ENCODE results near the gene TBC1D24.
"Not testable (repeated sequence)": the region's sequence is repeated elsewhere in the genome, so short reads cannot be mapped to it uniquely, and the experiment has no call there.

The TBC1D24 gene

GRCh38 chr16:2474877-2475412, at the start of gene TBC1D24:
Gene TBC1D24, plus strand, starts transcription at chr16:2475127. Its CDS starts 21,022 bp downstream, at chr16:2496149.
- peak; percentile 90 for DNase-seq

GRCh38 chr16:2425825-2426430, 49.0 kb upstream of the TBC1D24 start:
- no peak for DNase-seq

- DNase-seq = no peak
These were observed 48.0 kb upstream of the TBC1D24 start for GRCh38 chr16:2426941-2427361.

- no peak for DNase-seq
These were observed 47.4 kb upstream of the TBC1D24 start for GRCh38 chr16:2427526-2427925.

GRCh38 chr16:2428051-2428783, 46.7 kb upstream of the TBC1D24 start:
- DNase-seq = peak; percentile 50

GRCh38 chr16:2428784-2429033, 46.2 kb upstream of the TBC1D24 start:
- DNase-seq = no peak

- peak; percentile 96 for DNase-seq
These were observed 45.7 kb upstream of the TBC1D24 start, which contains the start of gene CCNF for GRCh38 chr16:2429034-2429770. Gene CCNF, plus strand, starts transcription at chr16:2429447. Its CDS starts 35 bp downstream, at chr16:2429482.

GRCh38 chr16:2429771-2430663, 44.9 kb upstream of the TBC1D24 start:
- peak; percentile 76 for DNase-seq

- no peak for DNase-seq
These were observed 42.6 kb upstream of the TBC1D24 start for GRCh38 chr16:2432286-2432685.

GRCh38 chr16:2432801-2433505, 42.0 kb upstream of the TBC1D24 start:
- DNase-seq = no peak

GRCh38 chr16:2435236-2435635, 39.7 kb upstream of the TBC1D24 start:
- DNase-seq = not testable (repeated sequence)

- no peak for DNase-seq
These were observed 38.8 kb upstream of the TBC1D24 start for GRCh38 chr16:2436110-2436509.

GRCh38 chr16:2437032-2437790, 37.7 kb upstream of the TBC1D24 start:
- DNase-seq = no peak

GRCh38 chr16:2438121-2438520, 36.8 kb upstream of the TBC1D24 start:
- no peak for DNase-seq

GRCh38 chr16:2439598-2439997, 35.3 kb upstream of the TBC1D24 start:
- no peak for DNase-seq

GRCh38 chr16:2441143-2441804, 33.7 kb upstream of the TBC1D24 start:
- not testable (repeated sequence) for DNase-seq

- DNase-seq = no peak
These were observed 31.4 kb upstream of the TBC1D24 start for GRCh38 chr16:2443555-2443954.

GRCh38 chr16:2447920-2448583, 26.9 kb upstream of the TBC1D24 start:
- no peak for DNase-seq

GRCh38 chr16:2449118-2449517, 25.8 kb upstream of the TBC1D24 start:
- DNase-seq = no peak

GRCh38 chr16:2450535-2450934, 24.4 kb upstream of the TBC1D24 start:
- no peak for DNase-seq
